ENCODE data around the gene C7orf25.
"Not testable (repeated sequence)": the region's sequence is repeated elsewhere in the genome, so short reads cannot be mapped to it uniquely, and the experiment has no call there.

Gene C7orf25

GRCh38 chr7:42929449-42929848, 17.6 kb upstream of the C7orf25 start:
- no peak for DNase-seq (ENCODE audit: low read depth)

DNA sequence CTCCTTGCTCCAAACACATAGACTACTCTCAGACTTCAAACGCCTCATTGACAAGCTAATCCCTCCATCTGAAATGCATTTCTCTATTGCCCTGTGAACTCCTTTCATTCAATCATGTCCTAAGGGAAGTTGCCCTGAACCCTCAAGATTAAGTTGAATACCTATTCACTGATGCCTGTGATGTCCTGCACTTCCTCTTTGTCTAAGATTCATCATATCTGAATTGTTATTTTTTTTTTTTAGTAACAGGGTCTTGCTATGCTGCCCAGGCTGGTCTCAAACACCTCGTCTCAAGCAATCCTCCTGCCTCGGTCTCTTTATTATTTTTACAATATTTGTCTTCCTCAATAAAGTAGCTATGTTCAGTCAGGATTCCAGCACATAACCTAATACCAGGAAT, 16.9 kb upstream of the C7orf25 start:
- no peak for DNase-seq (ENCODE audit: low read depth)

GRCh38 chr7:42926204-42926603, 14.3 kb upstream of the C7orf25 start:
- no peak for DNase-seq (ENCODE audit: low read depth)

GRCh38 chr7:42925630-42926029, 13.8 kb upstream of the C7orf25 start:
- no peak for DNase-seq (ENCODE audit: low read depth)

GRCh38 chr7:42924223-42924838, 12.5 kb upstream of the C7orf25 start:
- DNase-seq (ENCODE audit: low read depth) = no peak

DNA sequence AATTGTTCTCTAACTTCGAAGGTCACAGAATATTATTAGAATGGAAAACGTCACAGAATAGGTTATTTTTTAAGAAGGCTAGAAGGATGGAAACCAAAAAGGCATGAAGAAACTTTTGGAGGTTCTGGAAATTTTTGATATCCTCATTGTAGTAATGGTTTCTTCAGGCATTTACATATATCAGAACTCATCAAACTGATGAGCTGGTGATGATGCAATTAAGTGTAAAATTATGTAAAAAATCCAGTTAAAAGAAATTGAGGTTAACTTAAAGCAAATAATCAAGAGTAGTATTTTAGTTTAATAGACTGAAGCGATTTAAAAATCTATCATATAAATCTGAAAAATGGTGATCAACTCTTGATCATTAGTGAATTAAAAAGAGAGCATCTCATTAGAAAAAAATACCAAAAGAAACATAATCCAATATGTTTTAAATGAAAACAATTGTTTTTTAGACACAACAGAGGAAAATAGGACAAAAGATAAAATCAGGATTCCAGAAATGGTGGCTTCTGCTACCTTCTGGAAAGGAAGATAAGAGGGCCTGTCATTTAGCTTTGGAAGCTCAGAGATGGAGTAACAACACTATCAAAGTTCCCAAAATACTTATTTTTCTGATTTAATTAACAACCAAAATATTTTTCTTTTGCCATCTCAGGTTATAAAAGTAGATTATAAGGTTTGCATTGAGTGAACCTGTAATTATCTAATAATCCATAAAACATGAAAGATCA, 10.3 kb upstream of the C7orf25 start:
- no peak for DNase-seq (ENCODE audit: low read depth)

- DNase-seq (ENCODE audit: low read depth) = no peak
Observed at GRCh38 chr7:42915356-42915755, 3.5 kb upstream of the C7orf25 start.

DNA sequence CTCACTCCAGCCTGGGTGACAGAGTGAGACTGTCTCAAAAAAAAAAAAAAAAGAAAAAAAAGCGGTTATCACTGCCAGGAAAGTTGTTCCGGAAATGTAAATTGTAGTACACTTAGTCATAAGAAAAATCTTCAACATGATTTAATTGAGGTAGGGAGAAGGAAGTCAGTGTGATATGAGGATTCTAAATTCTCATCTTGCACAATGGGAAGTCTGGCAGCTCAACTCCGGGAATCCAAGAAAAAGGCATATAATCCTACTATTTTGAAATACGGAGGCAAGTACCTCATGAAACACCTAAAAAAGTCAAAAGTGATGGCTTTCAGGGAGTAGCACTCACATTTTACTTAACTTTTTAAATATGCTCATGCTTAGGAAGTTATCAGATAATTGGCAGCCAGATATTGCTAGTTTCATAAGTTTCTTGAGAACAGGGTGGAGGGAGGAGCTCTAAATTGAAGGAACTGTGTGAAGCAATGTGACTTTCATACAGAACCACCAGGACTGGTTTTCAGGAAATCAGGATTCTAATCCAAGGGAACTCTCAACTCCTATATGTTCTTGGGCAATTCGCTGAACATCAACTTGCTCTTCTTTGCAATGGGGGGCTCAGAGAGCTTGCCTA, 2.7 kb upstream of the C7orf25 start:
- peak; percentile 70 for DNase-seq (ENCODE audit: low read depth)

- DNase-seq (ENCODE audit: low read depth) = no peak
Observed at GRCh38 chr7:42914009-42914408, 2.1 kb upstream of the C7orf25 start.

GRCh38 chr7:42913591-42913990, 1.7 kb upstream of the C7orf25 start:
- no peak for DNase-seq (ENCODE audit: low read depth)

- DNase-seq (ENCODE audit: low read depth) = no peak
Observed at GRCh38 chr7:42910306-42910705, 1.6 kb downstream of the C7orf25 start.

- no peak for DNase-seq (ENCODE audit: low read depth)
Observed at GRCh38 chr7:42907316-42907715, 4.6 kb downstream of the C7orf25 start.

- no peak for DNase-seq (ENCODE audit: low read depth)
Observed at GRCh38 chr7:42906181-42906580, 5.7 kb downstream of the C7orf25 start.

DNA sequence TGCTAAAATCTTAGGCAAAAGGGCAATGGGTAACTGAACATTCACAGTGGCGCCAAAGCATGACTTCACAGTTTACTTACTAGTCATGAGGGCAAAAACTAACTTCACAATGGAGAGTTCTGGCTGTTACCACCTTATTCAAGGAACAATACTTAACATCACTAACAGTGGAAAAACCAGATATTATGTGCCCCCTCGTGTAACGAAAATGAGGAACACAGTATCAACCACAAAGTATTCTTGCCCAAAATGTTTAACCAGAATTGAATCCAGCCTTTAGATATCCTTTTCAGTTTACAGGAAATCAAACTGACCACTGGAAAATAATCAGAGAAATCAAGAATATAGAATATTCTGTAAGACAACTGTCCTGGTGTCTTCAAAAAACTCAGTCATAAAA, 9.5 kb downstream of the C7orf25 start:
- DNase-seq (ENCODE audit: low read depth) = no peak

DNA sequence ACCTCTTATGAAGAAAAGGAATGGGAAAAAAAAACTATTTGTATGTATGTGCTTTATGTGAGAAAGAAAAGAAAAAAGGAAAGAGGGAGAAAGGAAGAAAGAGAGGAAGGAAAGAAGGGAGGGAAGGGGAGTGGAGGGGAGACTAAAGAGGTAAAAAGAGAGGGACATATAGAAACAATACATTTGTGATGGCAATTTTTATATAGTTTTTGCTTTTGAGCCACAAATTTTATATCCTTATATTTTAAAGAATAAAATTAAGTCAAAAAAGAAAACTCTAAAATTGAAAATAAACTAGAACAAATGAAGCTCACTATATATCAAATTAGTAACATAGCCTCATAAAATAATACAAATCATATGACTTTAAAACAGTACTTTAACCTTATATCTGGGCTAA, 11.0 kb downstream of the C7orf25 start:
- no peak for DNase-seq (ENCODE audit: low read depth)

GRCh38 chr7:42893346-42894240, 18.3 kb downstream of the C7orf25 start:
- no peak for DNase-seq (ENCODE audit: low read depth)

GRCh38 chr7:42886893-42887505, 24.9 kb downstream of the C7orf25 start:
- DNase-seq (ENCODE audit: low read depth) = no peak

DNA sequence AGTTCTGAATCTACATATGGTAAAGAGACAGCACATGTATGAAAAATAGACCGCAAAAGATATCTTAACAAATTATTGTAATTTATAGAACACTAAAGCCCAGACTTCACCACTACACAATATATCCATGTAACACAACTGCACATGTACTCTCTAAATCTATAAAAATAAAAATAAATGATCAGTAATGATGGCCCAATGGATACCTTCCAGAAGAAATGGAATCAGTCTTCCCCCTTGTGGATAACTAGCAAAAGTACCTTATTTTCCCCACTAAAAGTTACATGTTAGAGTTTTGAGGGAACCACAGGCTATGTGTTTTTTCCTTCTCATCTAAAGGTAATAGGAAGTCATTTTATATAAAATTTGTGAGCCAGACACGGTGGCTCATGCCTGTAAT, 25.7 kb downstream of the C7orf25 start:
- peak; percentile 58 for DNase-seq (ENCODE audit: low read depth)

GRCh38 chr7:42885183-42885582, 26.7 kb downstream of the C7orf25 start:
- not testable (repeated sequence) for DNase-seq (ENCODE audit: low read depth)

- DNase-seq (ENCODE audit: low read depth) = peak; percentile 38
Observed at GRCh38 chr7:42883950-42884349, 27.9 kb downstream of the C7orf25 start.

- DNase-seq (ENCODE audit: low read depth) = no peak
Observed at GRCh38 chr7:42880392-42880791, 31.5 kb downstream of the C7orf25 start.

DNA sequence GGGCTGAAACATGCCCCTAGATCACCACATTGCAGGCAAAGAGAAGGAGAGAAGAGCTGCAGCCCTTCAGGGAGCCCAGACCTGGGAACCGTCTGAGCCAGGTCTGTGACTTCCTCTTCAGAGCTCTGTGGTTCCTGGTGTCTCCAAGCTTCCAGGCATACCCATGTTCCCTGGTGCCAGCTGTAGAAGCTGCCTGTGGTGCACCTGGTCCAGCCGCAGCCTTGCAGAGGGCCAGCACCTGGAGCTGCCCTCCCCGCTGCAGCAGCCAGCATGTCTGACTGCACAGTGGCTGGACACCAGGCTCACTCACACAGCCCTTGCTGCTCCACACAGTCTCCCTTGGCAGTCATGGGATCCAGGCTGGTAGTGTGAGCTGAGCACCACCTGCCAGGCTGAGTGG, 33.6 kb downstream of the C7orf25 start:
- no peak for DNase-seq (ENCODE audit: low read depth)
